ENCODE results near the gene CCDC9. TPM values are rescaled to one million over a fixed set of nuclear protein-coding genes. Genes with fewer than 3 reads are reported as not detected.
"Not testable (repeated sequence)": the region's sequence is repeated elsewhere in the genome, so short reads cannot be mapped to it uniquely, and the experiment has no call there.

The CCDC9 gene
- total RNA-seq, 1 donor, result 6.5 TPM

- H3K4me3 ChIP-seq (ENCODE audit: low read depth, low read length), result peak overlapping the region; percentile 74
- DNase-seq (ENCODE audit: low read depth), result peak; percentile 59
- no peak for TF ChIP-seq CTCF (IDR thresholded peaks at IDR 0.05; ENCODE audit: insufficient read depth, low read length)
These were observed 1.3 kb downstream of the CCDC9 start for GRCh38 chr19:47257411-47258169.

- DNase-seq (ENCODE audit: low read depth), result no peak
- TF ChIP-seq CTCF (IDR thresholded peaks at IDR 0.05; ENCODE audit: insufficient read depth, low read length), result no peak
- H3K4me3 ChIP-seq (ENCODE audit: low read depth, low read length), result peak overlapping the region; percentile 74
These were observed 2.1 kb downstream of the CCDC9 start for GRCh38 chr19:47258434-47258833.

- no peak for DNase-seq (ENCODE audit: low read depth)
- no peak for TF ChIP-seq CTCF (IDR thresholded peaks at IDR 0.05; ENCODE audit: insufficient read depth, low read length)
- peak overlapping the region; percentile 74 for H3K4me3 ChIP-seq (ENCODE audit: low read depth, low read length)
These were observed 2.7 kb downstream of the CCDC9 start for GRCh38 chr19:47258895-47259555.

- no peak for DNase-seq (ENCODE audit: low read depth)
- TF ChIP-seq CTCF (IDR thresholded peaks at IDR 0.05; ENCODE audit: insufficient read depth, low read length), result no peak
- H3K4me3 ChIP-seq (ENCODE audit: low read depth, low read length), result no peak overlapping the region
These were observed 4.2 kb downstream of the CCDC9 start for GRCh38 chr19:47260476-47260875.

GRCh38 chr19:47261946-47262793 is 5.8 kb downstream of the CCDC9 start:
- not testable (repeated sequence) for H3K4me3 ChIP-seq (ENCODE audit: low read depth, low read length); DNase-seq (ENCODE audit: low read depth)

- H3K4me3 ChIP-seq (ENCODE audit: low read depth, low read length), result no peak overlapping the region
- no peak for DNase-seq (ENCODE audit: low read depth)
- TF ChIP-seq CTCF (IDR thresholded peaks at IDR 0.05; ENCODE audit: insufficient read depth, low read length), result no peak
These were observed 8.3 kb downstream of the CCDC9 start for GRCh38 chr19:47264629-47265028.

Data from fibroblast of the aortic adventitia (primary cell).